OCI-LY1 (cell line): ENCODE results near the gene OTOS.

ENCODE experiments used
- EZH2 ChIP-seq: fragments of 200-600 bp; sonication (generic), shearing (Covaris generic); IDR thresholded peaks from 2 replicates; pipeline ENCODE4 v1.8.0; 2017; ENCODE audit warnings: borderline replicate concordance, mixed run types, mild to moderate bottlenecking, antibody characterized with exemption, low read length, moderate library complexity, mixed read lengths
- TF ChIP-seq, protein P1 (sequence below): fragments of 200-600 bp; sonication (generic), shearing (Covaris generic); IDR thresholded peaks from 2 replicates; pipeline ENCODE4 v1.5.1; 2017; ENCODE audit warnings: mild to moderate bottlenecking, antibody characterized with exemption, low read length, moderate library complexity, mixed read lengths

DNA sequence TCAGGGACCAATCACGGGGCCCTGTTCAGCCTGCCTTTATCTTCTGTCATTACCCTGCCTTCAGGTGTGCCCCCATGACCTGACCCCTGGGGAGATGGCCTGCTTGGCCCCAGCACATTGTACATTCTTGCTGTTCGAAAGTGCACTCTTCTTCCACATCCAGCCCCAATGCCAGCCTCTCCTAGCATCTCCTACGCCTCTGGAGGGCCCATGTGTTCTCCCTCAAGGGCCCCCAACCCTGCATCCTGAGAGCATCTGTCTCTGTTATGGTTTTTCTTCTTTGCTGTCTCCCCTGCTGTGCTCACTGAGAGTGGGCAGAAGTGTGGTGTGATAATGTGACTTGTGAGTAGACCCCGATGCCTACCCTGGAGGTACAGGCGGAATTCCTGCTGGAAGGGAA is 41.5 kb upstream of the OTOS start:
- TF ChIP-seq, protein P1, sequence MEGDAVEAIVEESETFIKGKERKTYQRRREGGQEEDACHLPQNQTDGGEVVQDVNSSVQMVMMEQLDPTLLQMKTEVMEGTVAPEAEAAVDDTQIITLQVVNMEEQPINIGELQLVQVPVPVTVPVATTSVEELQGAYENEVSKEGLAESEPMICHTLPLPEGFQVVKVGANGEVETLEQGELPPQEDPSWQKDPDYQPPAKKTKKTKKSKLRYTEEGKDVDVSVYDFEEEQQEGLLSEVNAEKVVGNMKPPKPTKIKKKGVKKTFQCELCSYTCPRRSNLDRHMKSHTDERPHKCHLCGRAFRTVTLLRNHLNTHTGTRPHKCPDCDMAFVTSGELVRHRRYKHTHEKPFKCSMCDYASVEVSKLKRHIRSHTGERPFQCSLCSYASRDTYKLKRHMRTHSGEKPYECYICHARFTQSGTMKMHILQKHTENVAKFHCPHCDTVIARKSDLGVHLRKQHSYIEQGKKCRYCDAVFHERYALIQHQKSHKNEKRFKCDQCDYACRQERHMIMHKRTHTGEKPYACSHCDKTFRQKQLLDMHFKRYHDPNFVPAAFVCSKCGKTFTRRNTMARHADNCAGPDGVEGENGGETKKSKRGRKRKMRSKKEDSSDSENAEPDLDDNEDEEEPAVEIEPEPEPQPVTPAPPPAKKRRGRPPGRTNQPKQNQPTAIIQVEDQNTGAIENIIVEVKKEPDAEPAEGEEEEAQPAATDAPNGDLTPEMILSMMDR: no peak
- no peak for TF ChIP-seq EZH2
